OCI-M2 (cell line): ENCODE data around the gene DAPK2.

Experiments
- DNase-seq: peaks from one replicate; lab custom pipeline; 2025; ENCODE audit not compliant: unreplicated experiment; lab: John Stamatoyannopoulos, UW

Gene DAPK2

GRCh38 chr15:63872759-63873510 is 173.3 kb downstream of the DAPK2 start:
- no peak for DNase-seq

DNA sequence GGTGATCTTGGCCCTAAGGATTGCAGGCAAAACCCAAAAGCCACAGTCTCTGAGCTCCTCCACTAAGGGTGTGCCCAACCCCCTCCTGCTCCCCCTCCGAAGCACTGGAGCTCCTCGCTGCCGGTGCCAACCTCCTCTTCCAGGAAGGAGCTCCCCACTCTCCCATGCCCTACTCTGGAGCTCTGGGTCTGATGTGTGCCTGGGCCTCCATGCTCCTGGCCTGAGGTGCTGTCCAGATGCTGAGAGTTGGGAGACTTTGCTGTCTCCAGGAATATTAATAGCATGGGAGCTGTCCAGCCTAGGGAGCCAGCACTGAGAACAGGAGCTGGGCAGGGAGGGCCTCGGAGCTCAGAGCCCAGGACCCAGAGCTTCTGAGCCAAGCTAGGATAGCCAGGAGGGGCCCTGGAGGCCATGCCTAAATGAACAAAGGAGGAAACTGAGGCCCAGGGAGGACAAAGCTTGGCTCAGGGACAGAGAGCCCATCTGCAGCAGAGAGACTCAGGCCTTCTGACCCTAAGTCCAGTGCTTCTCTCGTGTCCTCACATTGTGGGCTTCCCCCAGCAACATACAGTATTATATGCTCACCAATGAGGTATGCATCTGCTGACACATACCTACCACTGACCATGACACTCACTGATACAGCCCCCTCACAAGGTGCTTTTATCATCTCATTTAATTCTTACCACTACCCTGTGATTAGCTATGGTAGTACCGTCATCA is 175.6 kb downstream of the DAPK2 start:
- DNase-seq = no peak

GRCh38 chr15:63870043-63870394 is 176.3 kb downstream of the DAPK2 start:
- DNase-seq = no peak

GRCh38 chr15:63869371-63870042 is 176.8 kb downstream of the DAPK2 start:
- DNase-seq = no peak

- DNase-seq = no peak
Measured at GRCh38 chr15:63864186-63864585, 182.1 kb downstream of the DAPK2 start.

DNA sequence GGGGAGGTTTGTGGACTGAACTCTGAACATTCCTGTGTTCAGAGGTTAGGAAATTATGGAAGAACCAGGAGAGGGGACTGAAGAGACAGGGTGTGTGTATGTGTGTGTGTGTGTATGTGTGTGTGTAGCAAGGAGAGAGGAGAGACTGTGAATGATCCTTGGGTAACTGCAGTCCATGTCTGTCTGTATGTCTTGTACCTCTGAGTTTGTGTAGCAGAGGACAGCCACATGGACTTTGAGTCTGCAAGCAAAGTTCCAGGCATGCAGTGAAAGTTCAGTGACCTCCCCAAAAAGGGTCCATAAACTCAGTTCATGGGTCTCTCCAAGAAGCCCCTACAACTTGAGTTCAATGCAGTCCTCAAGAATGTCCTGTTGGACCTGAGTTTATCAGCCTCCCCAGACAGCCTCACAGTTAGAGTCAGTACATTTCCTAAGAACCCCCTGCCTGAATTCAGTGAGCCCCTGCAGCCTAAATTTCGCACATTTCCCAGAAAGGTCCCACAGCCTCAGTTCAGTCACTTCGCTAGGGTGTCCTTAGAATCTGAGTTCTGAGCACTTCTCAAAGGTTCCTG is 184.3 kb downstream of the DAPK2 start:
- DNase-seq = no peak

DNA sequence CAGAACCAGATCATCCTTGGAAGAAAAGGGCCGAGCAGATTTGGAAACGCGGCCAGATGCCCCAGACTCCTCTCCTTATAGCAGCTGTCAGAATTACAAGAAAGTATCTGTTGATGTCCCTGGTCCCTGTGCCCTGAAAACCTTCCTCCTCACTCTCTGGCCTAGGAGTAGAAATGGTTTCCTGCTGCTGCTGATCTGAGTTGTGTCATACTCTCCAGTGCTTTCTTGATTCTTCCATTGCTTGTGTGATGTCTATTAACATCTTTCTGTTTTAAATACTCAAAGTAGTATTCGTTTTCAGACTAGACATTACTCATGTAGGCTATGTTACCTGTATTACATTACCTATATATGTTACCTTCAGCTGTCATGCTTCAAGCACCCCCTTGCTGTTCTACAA is 185.7 kb downstream of the DAPK2 start:
- no peak for DNase-seq

GRCh38 chr15:63860155-63860554 is 186.1 kb downstream of the DAPK2 start:
- DNase-seq = no peak

- no peak for DNase-seq
Measured at GRCh38 chr15:63858881-63859280, 187.4 kb downstream of the DAPK2 start.

GRCh38 chr15:63858448-63858847 is 187.8 kb downstream of the DAPK2 start:
- DNase-seq = no peak

DNA sequence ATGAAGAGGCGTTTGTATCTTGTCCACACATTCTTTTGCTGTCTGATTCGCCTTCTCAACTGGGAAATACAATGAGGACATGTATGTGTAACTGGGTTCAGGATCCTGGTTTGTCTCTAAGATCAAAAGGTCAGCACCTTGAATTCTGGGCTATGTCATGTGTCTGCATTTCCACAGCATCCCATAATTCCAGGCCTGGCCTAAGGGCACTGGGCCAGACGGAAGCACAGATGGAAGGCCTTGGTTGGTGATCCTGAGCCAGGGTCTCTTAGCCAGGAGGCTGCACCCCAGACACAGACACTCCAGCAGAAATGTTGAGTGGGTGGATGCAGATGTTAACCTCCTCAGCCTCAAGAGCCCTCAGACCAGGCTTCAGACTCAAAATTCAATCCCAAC is 188.8 kb downstream of the DAPK2 start:
- DNase-seq = no peak
